GM12872 (cell line): ENCODE data around the gene STC2.
A peak's percentile ranks its signal among the peaks of the same experiment; 100 is the strongest.

Experiments used
- CTCF ChIP-seq: IDR thresholded peaks from 3 replicates; pipeline ENCODE4 v1.5.1; 2011; ENCODE audit warnings: low read depth, mild to moderate bottlenecking, low read length, moderate library complexity; ENCODE audit not compliant: insufficient read depth

STC2 gene

DNA sequence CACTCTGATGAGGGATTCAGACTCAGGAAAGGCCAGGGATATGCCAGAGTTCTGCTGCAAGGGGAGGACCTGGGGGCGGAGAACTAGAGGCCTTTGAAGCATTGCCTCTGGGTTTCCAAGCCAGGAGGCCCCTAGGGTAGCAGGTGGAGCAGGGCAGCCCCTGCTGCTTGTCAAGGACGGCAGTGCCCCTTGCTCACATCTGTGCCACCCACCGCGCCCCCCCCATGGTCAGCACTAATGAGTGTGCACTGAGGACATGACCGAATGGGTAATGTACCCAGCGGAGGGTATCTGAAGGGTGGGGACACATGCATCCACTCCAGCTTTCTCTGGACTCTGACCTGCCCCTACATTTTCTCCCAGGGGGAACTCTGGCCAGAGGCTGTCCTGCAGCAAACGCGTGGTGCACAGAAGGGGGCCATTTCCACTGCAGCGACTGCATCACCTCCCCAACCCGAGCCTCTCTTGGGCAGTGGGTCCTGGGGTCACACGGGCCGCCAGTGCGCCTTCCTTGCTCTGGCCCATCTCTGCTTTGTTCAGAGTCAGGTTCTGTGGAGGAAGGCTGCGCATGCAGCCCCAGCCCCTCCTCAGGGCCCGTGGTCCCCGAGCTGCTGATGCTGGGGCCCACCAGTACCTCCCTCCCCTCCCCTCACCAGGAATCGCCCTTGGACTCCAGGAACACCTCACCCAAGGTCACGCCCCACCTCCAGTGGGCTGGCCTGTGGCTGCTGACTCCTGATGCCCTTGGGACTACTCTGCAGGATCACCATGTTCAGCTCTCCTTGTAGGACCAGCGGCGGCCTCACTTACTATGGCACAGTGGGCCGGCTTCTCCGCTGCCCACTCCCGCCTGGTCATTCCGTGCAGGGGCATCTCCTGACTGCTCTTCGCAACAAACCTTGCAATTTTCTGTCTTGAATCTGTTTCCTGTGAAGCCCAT is 31.2 kb downstream of the STC2 start:
- TF ChIP-seq CTCF, result no peak

GRCh38 chr5:173295796-173296195 is 32.4 kb downstream of the STC2 start:
- no peak for TF ChIP-seq CTCF

- no peak for TF ChIP-seq CTCF
These were observed 33.4 kb downstream of the STC2 start for GRCh38 chr5:173294673-173295320.

- TF ChIP-seq CTCF, result peak; percentile 83
These were observed 34.2 kb downstream of the STC2 start for GRCh38 chr5:173293817-173294672.

DNA sequence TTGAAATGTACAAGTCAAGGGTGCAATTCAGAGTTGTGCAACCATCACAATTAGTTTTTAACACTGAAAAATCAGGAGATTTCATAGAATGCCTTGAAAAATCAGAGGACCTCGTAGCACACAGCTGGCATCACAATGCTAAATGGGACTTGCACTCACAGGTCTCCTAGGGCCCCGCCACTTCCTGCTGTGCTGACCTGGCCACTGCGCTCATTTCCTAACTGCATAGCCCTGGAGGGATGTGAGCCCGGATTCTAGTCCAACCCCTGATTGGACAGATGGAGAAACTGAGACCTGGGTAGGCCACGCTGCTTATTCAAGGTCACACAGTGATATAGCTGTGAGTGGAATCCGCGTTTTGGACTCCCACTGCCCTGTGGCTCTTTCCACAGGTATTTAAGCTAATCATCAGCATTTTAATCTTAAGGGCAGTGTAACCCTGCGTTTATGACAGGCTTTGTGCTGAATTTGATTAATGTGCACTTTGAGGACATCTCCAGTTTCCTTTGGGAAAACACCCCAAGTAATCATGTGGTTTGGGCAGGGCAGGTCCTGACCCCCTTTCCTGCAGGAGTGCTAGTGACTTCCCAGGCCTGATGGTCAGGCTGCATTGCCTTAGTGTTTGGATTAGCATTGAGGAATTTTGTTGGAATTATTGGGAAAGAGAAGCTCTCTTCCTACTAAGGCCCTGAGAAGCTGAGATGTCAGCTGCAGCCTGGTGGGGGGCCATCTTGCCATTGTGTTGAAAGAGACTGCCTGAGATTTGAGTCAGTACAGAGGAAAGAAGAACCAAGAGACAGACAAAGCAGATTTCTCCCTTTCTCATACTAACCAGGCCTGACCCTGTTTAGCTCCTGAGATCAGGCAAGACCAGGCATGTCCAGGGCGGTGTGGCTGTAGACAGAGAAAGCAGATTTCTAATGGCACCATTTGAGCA is 36.2 kb downstream of the STC2 start:
- TF ChIP-seq CTCF, result no peak

DNA sequence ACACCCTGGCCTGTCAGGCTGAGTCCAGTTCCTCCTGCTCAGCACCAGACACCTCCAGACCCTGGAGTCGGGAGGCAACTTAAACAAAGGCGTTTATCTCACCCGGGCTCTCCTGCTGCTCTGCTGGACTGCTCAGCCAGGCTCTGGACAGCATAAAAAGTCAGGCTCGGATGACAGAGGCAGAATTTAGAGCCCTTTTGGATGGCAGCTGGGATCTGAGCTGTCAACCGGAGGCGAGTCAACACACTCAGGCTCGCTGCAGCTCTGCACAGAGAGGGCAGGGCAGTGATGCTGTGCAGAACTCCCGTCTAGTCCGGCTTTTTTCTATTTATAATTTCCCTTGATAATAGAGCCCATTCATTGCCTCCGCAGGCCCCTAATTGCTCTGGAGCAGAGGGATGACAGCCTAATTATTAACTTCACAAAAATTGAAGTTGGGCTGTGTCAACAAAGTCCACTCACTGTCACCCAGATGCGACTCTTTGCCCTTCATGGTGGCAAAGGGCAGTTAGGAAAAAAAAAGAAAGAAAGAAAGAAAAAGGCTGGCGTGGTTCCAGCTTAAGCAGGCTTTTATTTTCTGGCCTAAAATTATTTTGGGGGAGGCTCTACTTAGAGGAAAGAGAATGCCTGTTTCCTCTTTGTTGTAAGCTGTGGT is 37.6 kb downstream of the STC2 start:
- TF ChIP-seq CTCF, result no peak
